Panc1 (cell line): ENCODE data around the gene MREG. TPM values are rescaled to one million over a fixed set of nuclear protein-coding genes. Genes with fewer than 3 reads are reported as not detected.

Source experiments
- total RNA-seq: library from RNA; stranded (reverse); gene quantifications from one replicate; pipeline ENCODE4 v1.2.1, GENCODE V29; 2021; ENCODE audit not compliant: unreplicated experiment

Gene MREG
- total RNA-seq, 1 experiment from 2014 or later: 19.2 TPM

Other genes starting within 250 kb of the MREG start
- 16.5 TPM for gene PECR, start 68.3 kb upstream of the MREG start, total RNA-seq
- 0.74 TPM for gene TMEM169, start 68.4 kb upstream of the MREG start, total RNA-seq
- gene XRCC5, start 95.8 kb upstream of the MREG start, total RNA-seq: 322 TPM